ENCODE results near the gene HOXD13. TPM values are rescaled to one million over a fixed set of nuclear protein-coding genes. Genes with fewer than 3 reads are reported as not detected.

Gene HOXD13
- total RNA-seq, 1 experiment from 2014 or later = not detected

GRCh38 chr2:176106581-176107539, 14.3 kb downstream of the HOXD13 start, which contains the start of gene HOXD11:
Gene HOXD11 (plus strand): TSS chr2:176107280. CDS start chr2:176107356, 76 bp downstream.
- peak within 1 kb of the TSS; percentile 18 for H3K4me3 Mint-ChIP-seq (ENCODE audit: low read depth, unreplicated experiment)
- no peaks in the 10 kb centered on the region for H3K36me3 Mint-ChIP-seq (ENCODE audit: insufficient read depth, unreplicated experiment)
- DNase-seq = peak; percentile 15
- intact Hi-C loops (cut with micrococcal nuclease; ENCODE audit: unreplicated experiment) = no loop called here
- CTCF ChIA-PET = no interaction called here
- H3K9me3 Mint-ChIP-seq (ENCODE audit: low read depth, unreplicated experiment) = no peaks in the 10 kb centered on the region
- H3K27me3 Mint-ChIP-seq (ENCODE audit: unreplicated experiment) = peaks cover 47% of the 10 kb centered on the region
- peaks cover 9% of the 10 kb centered on the region for H3K4me1 Mint-ChIP-seq (ENCODE audit: low read depth, unreplicated experiment)
- peak within 1 kb of the TSS; percentile 0 for H3K27ac Mint-ChIP-seq (ENCODE audit: unreplicated experiment)
- TF ChIP-seq CTCF (IDR thresholded peaks at IDR 0.05; ENCODE audit: unreplicated experiment) = no peak
- BruUV-seq (replicated peaks) = no TSS peak

GRCh38 chr2:176107731-176108181, 15.2 kb downstream of the HOXD13 start:
- BruUV-seq (replicated peaks) = no TSS peak
- no peaks in the 10 kb centered on the region for H3K9me3 Mint-ChIP-seq (ENCODE audit: low read depth, unreplicated experiment)
- CTCF ChIA-PET = no interaction called here
- H3K4me1 Mint-ChIP-seq (ENCODE audit: low read depth, unreplicated experiment) = peaks cover 9% of the 10 kb centered on the region
- no peak overlapping the region for H3K4me3 Mint-ChIP-seq (ENCODE audit: low read depth, unreplicated experiment)
- peaks cover 56% of the 10 kb centered on the region for H3K27me3 Mint-ChIP-seq (ENCODE audit: unreplicated experiment)
- no peak for TF ChIP-seq CTCF (IDR thresholded peaks at IDR 0.05; ENCODE audit: unreplicated experiment)
- DNase-seq = no peak
- H3K27ac Mint-ChIP-seq (ENCODE audit: unreplicated experiment) = no peak overlapping the region
- no peaks in the 10 kb centered on the region for H3K36me3 Mint-ChIP-seq (ENCODE audit: insufficient read depth, unreplicated experiment)
- intact Hi-C loops (cut with micrococcal nuclease; ENCODE audit: unreplicated experiment) = no loop called here

GRCh38 chr2:176109192-176109901, 16.8 kb downstream of the HOXD13 start:
- Mint-ChIP-seq H3K4me1 (ENCODE audit: low read depth, unreplicated experiment) (peaks cover 9% of the 10 kb centered on the region), H3K4me3 (ENCODE audit: low read depth, unreplicated experiment) (no peak overlapping the region), H3K27me3 (ENCODE audit: unreplicated experiment) (peaks cover 72% of the 10 kb centered on the region), H3K27ac (ENCODE audit: unreplicated experiment) (no peak overlapping the region), H3K36me3 (ENCODE audit: insufficient read depth, unreplicated experiment) (no peaks in the 10 kb centered on the region), H3K9me3 (ENCODE audit: low read depth, unreplicated experiment) (no peaks in the 10 kb centered on the region)
- intact Hi-C loops (cut with micrococcal nuclease; ENCODE audit: unreplicated experiment) = no loop called here
- TF ChIP-seq CTCF (IDR thresholded peaks at IDR 0.05; ENCODE audit: unreplicated experiment) = no peak
- DNase-seq = no peak
- CTCF ChIA-PET = no interaction called here
- BruUV-seq (replicated peaks) = no TSS peak

- peaks cover 9% of the 10 kb centered on the region for H3K4me1 Mint-ChIP-seq (ENCODE audit: low read depth, unreplicated experiment)
- no peaks in the 10 kb centered on the region for H3K36me3 Mint-ChIP-seq (ENCODE audit: insufficient read depth, unreplicated experiment)
- H3K27ac Mint-ChIP-seq (ENCODE audit: unreplicated experiment) = no peak overlapping the region
- peaks cover 72% of the 10 kb centered on the region for H3K27me3 Mint-ChIP-seq (ENCODE audit: unreplicated experiment)
- H3K9me3 Mint-ChIP-seq (ENCODE audit: low read depth, unreplicated experiment) = no peaks in the 10 kb centered on the region
- DNase-seq = no peak
- no TSS peak for BruUV-seq (replicated peaks)
- no peak for TF ChIP-seq CTCF (IDR thresholded peaks at IDR 0.05; ENCODE audit: unreplicated experiment)
- CTCF ChIA-PET = no interaction called here
- no peak overlapping the region for H3K4me3 Mint-ChIP-seq (ENCODE audit: low read depth, unreplicated experiment)
- intact Hi-C loops (cut with micrococcal nuclease; ENCODE audit: unreplicated experiment) = no loop called here
Measured at GRCh38 chr2:176109946-176110345, 17.4 kb downstream of the HOXD13 start.
